ENCODE measurements around the gene KLHL29.

Gene KLHL29

DNA sequence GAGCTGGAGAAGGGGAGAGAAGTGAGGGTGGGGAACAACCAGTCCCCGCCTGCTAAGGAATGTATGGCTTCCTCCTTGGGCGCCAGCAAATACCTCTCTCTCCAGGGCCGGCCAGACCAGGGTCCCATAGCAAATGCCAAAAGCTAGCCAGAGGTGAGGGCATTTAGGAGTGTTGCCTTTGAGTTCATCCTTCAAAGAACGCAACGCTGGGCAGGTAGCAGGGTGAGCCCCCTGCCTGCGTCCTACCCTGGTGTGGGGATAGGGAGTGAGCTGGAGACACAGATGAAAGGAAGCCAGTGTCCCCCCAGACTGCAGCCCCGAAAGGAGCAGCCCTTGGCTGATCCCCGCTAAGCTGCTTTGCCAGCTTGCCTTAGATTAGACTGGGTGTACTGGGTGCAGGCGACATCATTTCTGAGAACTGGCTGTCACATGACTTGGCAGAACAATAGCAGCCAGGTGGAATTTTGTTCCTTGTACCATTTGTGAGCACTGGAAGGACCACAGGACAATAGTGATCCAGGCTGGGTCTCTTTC lies 40.4 kb downstream of the KLHL29 start:
- TF ChIP-seq, protein P1, sequence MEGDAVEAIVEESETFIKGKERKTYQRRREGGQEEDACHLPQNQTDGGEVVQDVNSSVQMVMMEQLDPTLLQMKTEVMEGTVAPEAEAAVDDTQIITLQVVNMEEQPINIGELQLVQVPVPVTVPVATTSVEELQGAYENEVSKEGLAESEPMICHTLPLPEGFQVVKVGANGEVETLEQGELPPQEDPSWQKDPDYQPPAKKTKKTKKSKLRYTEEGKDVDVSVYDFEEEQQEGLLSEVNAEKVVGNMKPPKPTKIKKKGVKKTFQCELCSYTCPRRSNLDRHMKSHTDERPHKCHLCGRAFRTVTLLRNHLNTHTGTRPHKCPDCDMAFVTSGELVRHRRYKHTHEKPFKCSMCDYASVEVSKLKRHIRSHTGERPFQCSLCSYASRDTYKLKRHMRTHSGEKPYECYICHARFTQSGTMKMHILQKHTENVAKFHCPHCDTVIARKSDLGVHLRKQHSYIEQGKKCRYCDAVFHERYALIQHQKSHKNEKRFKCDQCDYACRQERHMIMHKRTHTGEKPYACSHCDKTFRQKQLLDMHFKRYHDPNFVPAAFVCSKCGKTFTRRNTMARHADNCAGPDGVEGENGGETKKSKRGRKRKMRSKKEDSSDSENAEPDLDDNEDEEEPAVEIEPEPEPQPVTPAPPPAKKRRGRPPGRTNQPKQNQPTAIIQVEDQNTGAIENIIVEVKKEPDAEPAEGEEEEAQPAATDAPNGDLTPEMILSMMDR (conservative IDR thresholded peaks at IDR 0.05; ENCODE audit: low read length): no peak
- TF ChIP-seq EZH2phosphoT487 (IDR thresholded peaks at IDR 0.05; ENCODE audit: borderline replicate concordance): no peak
- Histone ChIP-seq H3K9ac (ENCODE audit: low read depth, low read length, poor library complexity, severe bottlenecking) (no peak overlapping the region), H3K4me1 (ENCODE audit: insufficient read depth, low read length, poor library complexity, severe bottlenecking) (peaks cover 5% of the 10 kb centered on the region)

DNA sequence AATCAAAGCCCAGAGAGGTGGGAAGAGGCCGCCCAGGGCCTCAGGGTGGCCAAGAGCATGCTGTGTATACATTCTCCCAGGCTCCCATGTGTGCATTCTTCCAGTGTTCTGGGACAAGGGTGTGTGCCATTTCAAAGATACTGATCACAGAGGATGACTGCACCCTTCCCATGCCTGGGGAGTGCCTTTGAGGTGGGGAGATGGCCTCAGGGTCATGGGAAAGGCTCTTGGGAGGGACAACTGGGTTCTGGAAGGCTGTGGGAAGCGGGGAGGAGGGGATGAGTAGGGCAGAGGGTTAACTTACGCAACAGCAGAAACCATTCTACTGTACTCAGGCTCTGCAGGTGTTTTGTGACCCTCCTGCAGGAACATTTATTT lies 40.9 kb downstream of the KLHL29 start:
- Histone ChIP-seq H3K9me2 (replicated peaks; ENCODE audit: low read depth, low read length) (no peaks in the 10 kb centered on the region), H3K79me2 (ENCODE audit: insufficient read depth, low read length) (no peaks in the 10 kb centered on the region), H3K4me3 (ENCODE audit: low read length, poor library complexity, severe bottlenecking) (no peak overlapping the region), H3K4me2 (ENCODE audit: low read depth, low read length, poor library complexity, severe bottlenecking) (no peak overlapping the region), H3K4me1 (ENCODE audit: insufficient read depth, low read length, poor library complexity, severe bottlenecking) (peaks cover 5% of the 10 kb centered on the region), H3K9ac (ENCODE audit: low read depth, low read length, poor library complexity, severe bottlenecking) (no peak overlapping the region), H3K9me3 (ENCODE audit: insufficient read depth, low read depth, low read length) (no peaks in the 10 kb centered on the region), H4K20me1 (ENCODE audit: insufficient read depth, low read length, poor library complexity, severe bottlenecking) (no peaks in the 10 kb centered on the region), H3K27me3 (ENCODE audit: insufficient read depth, low read length, poor library complexity, severe bottlenecking) (no peaks in the 10 kb centered on the region), H3K36me3 (ENCODE audit: insufficient read depth, low read length) (no peaks in the 10 kb centered on the region), H3F3A (ENCODE audit: low read depth) (no peaks in the 10 kb centered on the region), H2AFZ (ENCODE audit: low read length) (no peak overlapping the region)
- TF ChIP-seq EZH2phosphoT487 (IDR thresholded peaks at IDR 0.05; ENCODE audit: borderline replicate concordance): no peak
- TF ChIP-seq, protein P1 (conservative IDR thresholded peaks at IDR 0.05; ENCODE audit: low read length): no peak

More for the DNA sequence above, 40.4 kb downstream of the KLHL29 start:
- no peak overlapping the region for H2AFZ ChIP-seq (ENCODE audit: low read length)
- no peak overlapping the region for H3K4me2 ChIP-seq (ENCODE audit: low read depth, low read length, poor library complexity, severe bottlenecking)
- H3K4me3 ChIP-seq (ENCODE audit: low read length, poor library complexity, severe bottlenecking): no peak overlapping the region
- H3K27me3 ChIP-seq (ENCODE audit: insufficient read depth, low read length, poor library complexity, severe bottlenecking): no peaks in the 10 kb centered on the region
- no peaks in the 10 kb centered on the region for H3K79me2 ChIP-seq (ENCODE audit: insufficient read depth, low read length)
- H3K9me3 ChIP-seq (ENCODE audit: insufficient read depth, low read depth, low read length): no peaks in the 10 kb centered on the region
- no peaks in the 10 kb centered on the region for H3K9me2 ChIP-seq (replicated peaks; ENCODE audit: low read depth, low read length)
- H4K20me1 ChIP-seq (ENCODE audit: insufficient read depth, low read length, poor library complexity, severe bottlenecking): no peaks in the 10 kb centered on the region
- H3K36me3 ChIP-seq (ENCODE audit: insufficient read depth, low read length): no peaks in the 10 kb centered on the region
- no peaks in the 10 kb centered on the region for H3F3A ChIP-seq (ENCODE audit: low read depth)

DNA sequence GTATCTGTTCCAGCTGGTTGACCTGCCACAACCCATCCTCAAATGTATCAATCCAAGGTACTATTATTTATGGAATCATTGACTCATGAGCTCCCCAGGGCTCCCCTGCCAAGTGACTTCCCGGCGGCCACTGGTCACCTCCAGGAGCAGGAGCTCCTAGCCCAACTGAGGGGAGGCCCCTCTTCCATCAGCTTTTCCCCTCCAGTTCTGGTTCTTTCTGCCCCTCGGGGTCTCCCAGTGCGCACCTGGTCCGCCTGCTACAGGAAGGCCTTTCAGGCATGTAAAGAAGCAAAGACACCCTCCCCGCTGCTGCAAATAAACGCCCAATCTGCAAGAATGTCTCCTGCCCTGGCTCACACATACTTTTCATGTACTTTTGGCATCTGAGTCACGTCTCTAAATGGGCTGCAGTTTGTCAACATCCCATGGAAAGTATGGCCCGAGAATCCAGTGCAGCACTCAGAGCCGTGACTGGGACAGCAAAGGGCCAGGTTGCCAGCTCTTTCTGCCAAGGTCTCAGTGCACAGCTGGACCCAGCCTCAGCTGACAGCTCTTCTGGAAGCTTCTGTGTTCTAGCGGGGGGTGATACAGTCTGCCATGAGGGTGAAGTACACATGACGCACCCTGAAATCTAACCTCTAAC lies 41.4 kb downstream of the KLHL29 start:
- Histone ChIP-seq H3F3A (ENCODE audit: low read depth) (no peaks in the 10 kb centered on the region), H3K27me3 (ENCODE audit: insufficient read depth, low read length, poor library complexity, severe bottlenecking) (no peaks in the 10 kb centered on the region), H3K4me1 (ENCODE audit: insufficient read depth, low read length, poor library complexity, severe bottlenecking) (peaks cover 5% of the 10 kb centered on the region), H3K4me2 (ENCODE audit: low read depth, low read length, poor library complexity, severe bottlenecking) (no peak overlapping the region), H3K4me3 (ENCODE audit: low read length, poor library complexity, severe bottlenecking) (no peak overlapping the region), H2AFZ (ENCODE audit: low read length) (no peak overlapping the region), H4K20me1 (ENCODE audit: insufficient read depth, low read length, poor library complexity, severe bottlenecking) (no peaks in the 10 kb centered on the region), H3K9me2 (replicated peaks; ENCODE audit: low read depth, low read length) (no peaks in the 10 kb centered on the region), H3K9ac (ENCODE audit: low read depth, low read length, poor library complexity, severe bottlenecking) (no peak overlapping the region), H3K36me3 (ENCODE audit: insufficient read depth, low read length) (no peaks in the 10 kb centered on the region), H3K9me3 (ENCODE audit: insufficient read depth, low read depth, low read length) (no peaks in the 10 kb centered on the region), H3K79me2 (ENCODE audit: insufficient read depth, low read length) (no peaks in the 10 kb centered on the region)
- no peak for TF ChIP-seq EZH2phosphoT487 (IDR thresholded peaks at IDR 0.05; ENCODE audit: borderline replicate concordance)
- TF ChIP-seq, protein P1 (conservative IDR thresholded peaks at IDR 0.05; ENCODE audit: low read length): no peak

Data from Loucy (cell line).